Islet precursor cell (in vitro differentiated cells): ENCODE data around the gene U2SURP.

ENCODE experiments used
- DNase-seq: peaks from one replicate; pipeline ENCODE4 v3.0.0-alpha.2; 2018

The U2SURP gene

GRCh38 chr3:143001369-143002082 lies at the start of gene U2SURP:
TSS of gene U2SURP (plus strand) at chr3:143001570. CDS start at chr3:143001629, 59 bp downstream.
- peak; percentile 99 for DNase-seq

DNA sequence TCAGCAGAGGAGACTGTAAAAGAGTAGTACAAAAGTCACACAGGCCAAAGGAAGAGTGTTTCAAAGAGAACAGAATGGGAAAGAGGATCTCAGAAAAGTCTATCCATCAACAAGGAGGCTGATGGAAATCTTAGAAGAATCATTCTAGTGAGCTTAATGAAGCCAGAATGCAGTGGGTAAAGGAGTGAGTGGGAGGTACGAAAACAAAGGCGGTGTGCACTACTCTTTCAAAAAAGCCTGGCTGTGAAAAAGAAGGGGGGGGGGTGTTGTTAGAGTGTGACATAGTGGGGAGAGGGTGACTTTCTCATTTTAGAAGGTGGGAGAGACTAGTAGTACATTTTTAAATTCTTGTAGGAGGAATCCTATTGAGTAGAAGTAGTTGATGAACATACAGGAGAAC lies 49.6 kb upstream of the U2SURP start:
- DNase-seq, result no peak

DNA sequence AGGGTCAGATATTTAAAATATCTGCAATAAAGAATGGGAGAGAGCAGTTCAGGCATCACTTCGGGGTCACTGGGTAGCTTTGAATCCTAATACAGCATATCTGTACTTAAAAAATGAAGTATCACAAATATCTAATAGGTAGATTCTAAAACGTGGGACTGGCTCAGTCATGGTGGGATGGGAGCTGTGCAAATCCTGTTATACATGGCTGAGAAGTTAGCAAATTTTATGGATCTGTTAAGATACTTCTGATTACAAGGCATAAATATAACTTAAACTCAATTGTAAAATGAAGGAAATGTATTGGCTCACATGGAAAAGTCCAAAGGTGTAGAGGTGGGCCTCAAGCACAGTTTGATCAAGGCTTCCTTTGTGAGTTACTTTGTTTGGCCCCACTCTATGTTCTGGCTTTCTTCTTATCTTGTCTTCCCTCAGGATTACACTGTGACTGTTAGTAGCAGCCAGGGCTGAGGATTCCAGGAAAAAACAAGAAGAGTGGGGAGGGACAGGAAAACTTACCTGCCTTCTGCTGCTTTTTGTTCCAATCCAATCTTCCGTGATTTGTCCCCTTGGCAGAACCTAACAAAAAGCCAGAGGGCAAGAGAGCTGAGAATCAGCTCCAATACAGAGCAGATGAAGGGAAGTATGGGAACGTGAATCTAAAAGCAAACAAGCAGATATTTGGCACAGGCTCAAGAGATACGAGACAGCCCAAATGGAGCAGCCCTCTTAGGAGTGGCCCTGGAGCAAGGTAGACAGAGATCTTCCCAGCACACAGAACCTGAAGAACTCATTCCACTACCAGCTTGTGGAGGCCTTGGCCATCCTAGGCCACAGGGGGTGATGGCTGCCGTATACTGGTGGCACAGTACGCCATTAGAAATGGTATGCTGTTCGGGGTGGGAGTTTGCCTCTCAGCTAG lies 48.8 kb upstream of the U2SURP start:
- DNase-seq, result no peak

GRCh38 chr3:142953443-142953842 lies 47.9 kb upstream of the U2SURP start:
- no peak for DNase-seq

- DNase-seq, result no peak
These were observed 42.7 kb upstream of the U2SURP start for GRCh38 chr3:142958707-142959106.

GRCh38 chr3:142960322-142960850 lies 41.0 kb upstream of the U2SURP start:
- DNase-seq, result no peak

- DNase-seq, result no peak
These were observed 39.8 kb upstream of the U2SURP start for GRCh38 chr3:142961539-142961938.

DNA sequence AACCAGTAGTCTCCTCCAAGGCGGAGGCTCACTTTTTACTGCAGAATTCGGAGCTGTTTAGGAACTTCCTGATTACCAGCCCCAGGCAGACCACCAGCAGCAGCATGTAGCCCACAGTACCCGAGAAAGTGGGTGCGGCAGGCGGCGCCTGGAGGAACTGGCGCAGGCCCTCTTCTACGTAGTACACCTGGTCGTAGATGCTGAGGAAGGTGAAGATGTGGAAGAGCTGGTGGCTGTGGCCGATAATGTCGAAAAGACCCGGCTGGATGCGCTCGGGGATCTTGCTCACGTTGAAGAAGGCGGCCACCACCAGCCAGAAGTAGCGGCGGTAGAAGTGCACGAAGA lies 39.2 kb upstream of the U2SURP start:
- DNase-seq, result no peak

- DNase-seq, result no peak
These were observed 38.7 kb upstream of the U2SURP start for GRCh38 chr3:142962520-142963233.

- DNase-seq, result no peak
These were observed 38.2 kb upstream of the U2SURP start for GRCh38 chr3:142963234-142963515.

DNA sequence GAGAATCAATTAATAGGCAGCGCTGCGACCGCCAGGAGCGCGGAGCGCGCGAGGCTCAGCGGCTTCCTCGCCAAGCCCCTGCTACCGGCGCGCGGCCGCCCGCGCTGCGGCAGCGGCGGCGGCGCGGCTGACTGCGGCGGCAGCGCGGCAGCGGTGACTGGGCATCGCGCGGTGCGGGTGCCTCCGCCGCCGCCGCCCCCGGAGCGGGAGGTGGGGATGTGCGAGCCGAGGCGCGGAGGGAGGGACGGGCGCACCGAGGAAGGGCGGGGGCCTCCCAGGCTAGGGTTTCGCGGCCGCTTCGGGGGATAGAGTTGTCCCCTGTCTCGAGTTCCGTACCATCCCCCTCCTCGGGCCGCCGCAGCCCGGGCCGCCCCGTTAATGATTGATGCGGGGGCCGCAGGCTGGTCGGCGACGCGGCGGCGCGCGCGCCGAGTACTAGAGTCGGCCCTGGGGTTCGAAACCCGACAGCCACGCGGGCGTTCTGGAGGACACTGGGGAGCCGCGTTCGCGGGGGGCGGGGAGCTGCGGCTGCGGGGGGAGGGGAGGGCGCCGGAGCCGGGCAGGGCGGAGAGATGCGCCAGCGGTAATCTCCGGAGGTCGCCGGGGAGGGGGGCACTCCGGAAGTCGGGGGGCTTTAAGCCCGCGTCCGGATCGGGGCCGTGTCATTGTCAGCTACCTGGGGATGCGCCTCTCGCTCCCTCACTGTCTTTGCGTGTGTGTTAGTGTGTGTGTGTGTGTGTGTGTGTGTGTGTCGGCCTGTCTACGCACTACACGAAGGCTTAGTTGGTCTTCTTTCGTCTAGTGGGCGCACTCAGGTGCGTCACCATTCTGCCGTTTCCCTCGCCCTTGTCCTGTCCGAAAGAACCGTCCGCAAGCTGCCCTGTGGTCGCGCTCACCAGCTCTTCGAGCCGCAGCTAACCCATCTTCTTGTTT lies 37.6 kb upstream of the U2SURP start, which contains the start of gene PAQR9:
Gene PAQR9 (minus strand): TSS at position 159 of the 933 bp plus-strand sequence. CDS start 338 bp downstream, outside the sequence.
- DNase-seq, result peak; percentile 68

DNA sequence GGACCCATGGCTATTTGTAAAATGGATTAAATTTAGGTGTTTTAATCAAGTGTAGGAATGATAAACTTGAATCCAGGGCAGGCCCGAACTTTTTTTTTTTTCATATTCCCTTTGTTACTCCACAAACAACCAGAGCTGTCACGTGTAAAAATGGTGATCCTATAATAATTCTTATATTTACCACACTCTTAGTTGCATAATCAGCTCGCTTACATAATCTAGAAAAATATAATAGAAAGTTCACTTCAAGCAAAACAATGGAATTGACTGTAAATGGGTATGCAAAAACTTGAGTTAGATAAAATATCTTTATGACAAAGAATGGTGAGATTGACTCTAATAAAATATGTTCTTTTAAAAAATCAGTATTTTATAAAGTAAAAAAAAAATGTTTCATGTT lies 35.8 kb upstream of the U2SURP start:
- no peak for DNase-seq

DNA sequence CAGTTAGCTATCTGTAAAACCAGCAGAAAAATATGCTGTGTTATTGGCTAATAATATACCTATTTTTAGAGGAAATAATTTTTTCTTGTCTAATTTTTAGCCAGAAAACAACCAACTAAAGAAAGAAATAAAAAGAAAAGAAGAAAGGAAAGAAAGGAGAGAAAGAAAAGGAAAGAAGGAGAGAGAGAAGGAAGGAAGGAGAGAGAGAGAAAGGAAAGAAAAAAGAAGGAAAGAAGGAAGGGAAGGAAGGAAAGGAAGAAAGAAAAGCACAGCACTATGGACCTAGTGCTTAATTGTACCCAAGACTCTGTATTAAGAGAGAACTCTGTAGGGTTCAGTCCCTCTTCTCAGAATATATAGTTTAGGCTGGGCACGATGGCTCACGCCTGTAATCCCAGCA lies 34.6 kb upstream of the U2SURP start:
- DNase-seq, result no peak

DNA sequence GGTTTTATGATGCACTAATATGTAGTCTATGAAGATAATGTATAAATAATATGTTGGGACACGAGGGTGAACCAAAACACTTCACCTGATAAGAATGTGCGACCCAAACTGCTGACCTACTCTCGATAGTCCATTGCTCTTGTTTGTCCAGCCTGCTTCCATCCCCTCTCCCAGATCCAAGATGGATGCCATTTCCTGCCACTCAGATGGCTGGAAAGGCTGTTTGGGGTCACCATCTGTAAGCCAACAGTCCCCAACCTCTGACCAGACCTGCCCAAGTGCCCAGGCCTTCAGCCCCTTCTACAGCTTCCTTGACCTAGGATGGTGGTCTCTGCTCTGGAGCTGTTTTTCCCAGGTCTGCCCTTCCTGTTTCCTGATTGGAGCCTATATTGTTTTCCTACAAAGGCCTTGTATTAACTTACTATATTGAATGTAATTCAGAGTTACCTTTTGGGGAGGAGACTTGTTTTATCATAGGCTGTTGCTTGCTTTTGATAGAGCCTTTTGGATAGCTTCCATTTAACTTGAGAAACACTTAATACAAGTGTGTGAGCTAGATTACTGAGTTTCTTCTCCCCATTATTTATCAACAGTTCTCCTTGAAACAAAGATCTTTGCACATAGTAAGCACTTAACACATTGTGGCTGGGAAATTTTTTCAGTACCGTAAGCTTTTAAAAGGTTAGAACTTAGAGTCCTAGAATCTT lies 32.9 kb upstream of the U2SURP start:
- no peak for DNase-seq

GRCh38 chr3:142971431-142971830 lies 29.9 kb upstream of the U2SURP start:
- DNase-seq, result no peak

DNA sequence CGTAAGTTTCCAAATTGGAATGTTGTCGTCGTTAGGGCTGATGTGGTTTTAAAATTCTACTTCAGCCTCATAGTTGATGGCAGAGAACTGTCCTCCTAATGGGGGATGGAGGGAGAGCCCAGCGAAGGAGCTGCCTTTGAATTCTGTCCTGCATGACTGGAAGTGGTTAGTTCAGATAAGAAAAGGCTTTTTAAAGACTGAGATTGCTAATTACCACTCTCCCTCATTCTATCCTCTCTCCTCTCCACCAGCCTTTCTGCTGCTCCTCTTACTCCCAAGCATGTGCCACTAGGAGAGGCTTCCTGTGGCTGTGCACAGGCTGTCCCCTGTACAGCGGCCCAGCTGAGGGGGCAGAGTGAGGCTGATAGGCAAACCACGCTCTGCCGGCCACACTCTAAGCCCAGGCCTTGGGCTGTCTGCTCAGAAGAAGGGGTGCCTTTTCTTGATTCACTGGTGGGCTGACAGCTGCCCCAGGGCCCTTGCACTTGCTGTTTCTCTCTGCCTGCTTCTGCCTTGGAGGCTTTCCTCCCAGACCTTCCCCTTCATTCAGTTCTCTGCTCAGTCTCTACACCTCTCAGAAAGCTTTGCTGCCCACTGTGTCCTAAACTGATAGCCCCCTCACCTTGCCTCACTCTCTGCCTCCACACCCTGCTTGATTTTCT lies 29.1 kb upstream of the U2SURP start:
- DNase-seq, result peak; percentile 59

DNA sequence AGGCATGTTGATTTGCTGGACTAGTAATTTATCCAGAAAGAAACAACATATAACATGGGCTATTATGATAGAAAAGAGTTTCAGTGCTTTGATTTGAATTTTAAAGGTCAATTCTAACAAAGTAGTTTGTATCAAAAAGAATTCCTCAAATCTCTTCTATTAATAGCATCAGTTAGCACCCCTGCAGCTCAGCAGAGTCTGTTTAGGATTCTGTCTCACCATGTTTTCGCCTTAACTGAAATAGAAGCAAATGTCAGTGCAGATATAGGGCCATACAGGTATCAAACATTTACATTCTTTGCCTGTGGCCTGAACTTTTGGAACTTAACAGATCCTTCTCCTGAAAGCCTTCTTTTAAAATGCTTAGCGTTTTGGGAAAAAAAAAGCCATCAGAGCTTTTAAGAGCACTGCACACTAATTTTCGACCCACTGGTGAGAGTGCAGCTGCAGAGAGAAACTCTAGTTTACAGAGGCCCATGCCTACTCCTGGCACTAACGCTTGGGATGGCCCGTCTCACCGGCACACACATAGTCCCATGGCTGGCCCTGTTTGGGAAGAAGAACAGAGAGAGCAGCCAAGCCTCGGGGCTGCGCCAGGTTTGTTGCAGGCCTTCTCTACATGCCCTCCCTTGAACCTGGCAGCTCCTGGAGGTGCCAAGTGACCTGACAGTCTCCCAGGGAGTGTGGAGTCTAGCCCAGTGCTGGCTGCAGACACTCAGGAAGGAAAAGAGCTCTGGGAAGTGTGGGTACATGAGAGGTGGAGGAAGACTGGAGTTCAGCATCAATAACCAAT lies 28.0 kb upstream of the U2SURP start:
- DNase-seq, result no peak

- no peak for DNase-seq
These were observed 25.9 kb upstream of the U2SURP start for GRCh38 chr3:142975316-142975995.

DNA sequence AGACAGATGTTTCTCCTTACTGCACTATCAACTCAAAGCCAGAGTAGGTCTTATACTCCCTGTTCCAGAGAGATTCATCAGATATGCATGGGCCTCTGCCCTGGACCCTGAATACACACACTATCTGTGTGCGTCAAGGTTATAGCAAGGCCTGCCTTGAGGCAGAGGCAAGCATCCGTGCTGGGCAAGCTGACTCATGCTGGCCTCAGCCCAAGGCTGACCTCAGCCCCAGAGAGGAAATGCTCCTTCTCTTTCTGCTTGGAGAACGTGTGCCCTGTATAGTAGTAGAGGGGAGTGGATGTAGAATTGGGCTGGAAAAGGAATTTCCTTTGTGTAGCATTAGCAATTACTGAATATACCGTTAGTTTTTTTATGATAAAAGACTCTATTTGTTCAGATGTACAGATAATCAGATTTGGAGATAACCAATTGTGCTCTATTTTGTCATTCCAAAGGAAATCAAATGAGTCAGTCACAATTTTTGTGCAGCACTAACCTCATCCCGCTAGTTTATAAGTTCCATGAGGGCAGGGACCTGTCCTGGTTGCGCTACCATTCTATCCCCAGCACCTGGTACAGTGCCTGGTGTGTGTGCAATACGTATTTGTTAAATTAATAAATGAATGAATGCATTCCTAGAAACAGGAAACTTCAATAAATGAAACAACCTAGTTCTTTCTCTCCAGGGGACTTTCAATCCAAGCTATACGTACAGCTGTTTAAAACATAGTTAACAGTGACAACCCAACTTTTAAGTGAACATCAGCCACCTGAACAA lies 24.6 kb upstream of the U2SURP start:
- DNase-seq, result peak; percentile 92
